Gastroesophageal sphincter (tissue), 3 donors: Measurements from ENCODE around the gene CLEC2L.

Source experiments
- EP300 ChIP-seq: sonication (generic); formaldehyde crosslinking; IDR thresholded peaks from one replicate; pipeline ENCODE4 v1.6.1; 2017; ENCODE audit warnings: antibody characterized with exemption, mild to moderate bottlenecking
- POLR2A ChIP-seq, 2 donors: fragments of 450-650 bp; IDR thresholded peaks; one replicate each; pipeline ENCODE4 v1.6.1; 2017; ENCODE audit warnings: antibody characterized with exemption in 2 of 2, mild to moderate bottlenecking in 2 of 2, moderate library complexity in 1 of 2
- TF ChIP-seq, protein P1 (sequence below), 4 experiments: fragments of 200-600 bp in 2 of 4; fragments of 450-650 bp in 2 of 4; sonication (generic) in 1 of 4; IDR thresholded peaks; one replicate each; pipeline ENCODE4 v1.5.1; 2017 to 2019; ENCODE audit warnings: antibody characterized with exemption in 4 of 4, mild to moderate bottlenecking in 2 of 4, moderate library complexity in 2 of 4

DNA sequence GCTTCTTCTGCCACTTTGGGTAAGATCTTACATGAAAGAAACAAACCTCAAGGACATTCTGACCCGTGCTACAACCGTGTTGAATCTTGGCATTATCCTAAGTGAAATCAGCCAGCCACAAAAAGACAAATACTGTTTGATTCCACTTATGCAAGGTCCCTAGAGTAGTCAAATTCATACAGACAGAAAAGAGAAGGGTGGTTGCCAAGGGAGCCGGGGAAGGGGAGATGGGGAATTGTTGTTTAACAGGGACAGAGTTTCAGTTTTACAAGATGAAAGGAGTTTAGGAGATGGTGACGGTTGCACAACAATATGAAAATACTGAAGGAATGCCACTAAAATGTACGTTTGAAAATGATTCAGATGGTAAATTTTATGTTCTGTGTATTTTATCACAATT is 12.2 kb upstream of the CLEC2L start:
- TF ChIP-seq, protein P1, sequence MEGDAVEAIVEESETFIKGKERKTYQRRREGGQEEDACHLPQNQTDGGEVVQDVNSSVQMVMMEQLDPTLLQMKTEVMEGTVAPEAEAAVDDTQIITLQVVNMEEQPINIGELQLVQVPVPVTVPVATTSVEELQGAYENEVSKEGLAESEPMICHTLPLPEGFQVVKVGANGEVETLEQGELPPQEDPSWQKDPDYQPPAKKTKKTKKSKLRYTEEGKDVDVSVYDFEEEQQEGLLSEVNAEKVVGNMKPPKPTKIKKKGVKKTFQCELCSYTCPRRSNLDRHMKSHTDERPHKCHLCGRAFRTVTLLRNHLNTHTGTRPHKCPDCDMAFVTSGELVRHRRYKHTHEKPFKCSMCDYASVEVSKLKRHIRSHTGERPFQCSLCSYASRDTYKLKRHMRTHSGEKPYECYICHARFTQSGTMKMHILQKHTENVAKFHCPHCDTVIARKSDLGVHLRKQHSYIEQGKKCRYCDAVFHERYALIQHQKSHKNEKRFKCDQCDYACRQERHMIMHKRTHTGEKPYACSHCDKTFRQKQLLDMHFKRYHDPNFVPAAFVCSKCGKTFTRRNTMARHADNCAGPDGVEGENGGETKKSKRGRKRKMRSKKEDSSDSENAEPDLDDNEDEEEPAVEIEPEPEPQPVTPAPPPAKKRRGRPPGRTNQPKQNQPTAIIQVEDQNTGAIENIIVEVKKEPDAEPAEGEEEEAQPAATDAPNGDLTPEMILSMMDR (IDR thresholded peaks at IDR 0.05): no peak
- TF ChIP-seq POLR2A (IDR thresholded peaks at IDR 0.05) (no peak), EP300 (no peak)
